SK-N-SH (cell line): Measurements from ENCODE around the gene DNPEP.

Source experiments
- MXI1 ChIP-seq: IDR thresholded peaks from 2 replicates; pipeline ENCODE4 v1.6.1; 2012; ENCODE audit warnings: mild to moderate bottlenecking, low read depth, low read length, improper control_type of control experiment
- TF ChIP-seq, protein P1 (sequence below): IDR thresholded peaks from 2 replicates; pipeline ENCODE4; 2012
- TF ChIP-seq, protein P2 (sequence below): fragments of 200-600 bp; sonication (generic); IDR thresholded peaks from 2 replicates; pipeline ENCODE4 v1.6.1; 2017; ENCODE audit warnings: antibody characterized with exemption, mild to moderate bottlenecking, moderate library complexity

DNA sequence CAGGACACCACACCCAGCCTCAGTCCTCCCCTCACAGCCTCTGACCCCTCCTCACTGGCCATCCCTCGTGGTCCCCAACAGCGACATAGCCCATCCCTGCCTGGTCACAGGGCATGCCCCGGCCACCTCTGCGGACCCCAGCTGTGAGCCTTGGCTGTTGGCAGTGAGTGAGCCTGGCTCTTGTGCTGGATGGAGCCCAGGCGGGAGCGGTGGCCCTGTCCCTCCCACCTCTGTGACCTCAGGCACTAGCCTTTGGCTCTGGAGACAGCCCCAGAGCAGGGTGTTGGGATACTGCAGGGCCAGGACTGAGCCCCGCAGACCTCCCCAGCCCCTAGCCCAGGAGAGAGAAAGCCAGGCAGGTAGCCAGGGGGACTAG is 38.3 kb upstream of the DNPEP start:
- TF ChIP-seq, protein P1, sequence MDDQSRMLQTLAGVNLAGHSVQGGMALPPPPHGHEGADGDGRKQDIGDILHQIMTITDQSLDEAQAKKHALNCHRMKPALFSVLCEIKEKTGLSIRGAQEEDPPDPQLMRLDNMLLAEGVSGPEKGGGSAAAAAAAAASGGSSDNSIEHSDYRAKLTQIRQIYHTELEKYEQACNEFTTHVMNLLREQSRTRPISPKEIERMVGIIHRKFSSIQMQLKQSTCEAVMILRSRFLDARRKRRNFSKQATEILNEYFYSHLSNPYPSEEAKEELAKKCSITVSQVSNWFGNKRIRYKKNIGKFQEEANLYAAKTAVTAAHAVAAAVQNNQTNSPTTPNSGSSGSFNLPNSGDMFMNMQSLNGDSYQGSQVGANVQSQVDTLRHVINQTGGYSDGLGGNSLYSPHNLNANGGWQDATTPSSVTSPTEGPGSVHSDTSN = no peak
- TF ChIP-seq, protein P2, sequence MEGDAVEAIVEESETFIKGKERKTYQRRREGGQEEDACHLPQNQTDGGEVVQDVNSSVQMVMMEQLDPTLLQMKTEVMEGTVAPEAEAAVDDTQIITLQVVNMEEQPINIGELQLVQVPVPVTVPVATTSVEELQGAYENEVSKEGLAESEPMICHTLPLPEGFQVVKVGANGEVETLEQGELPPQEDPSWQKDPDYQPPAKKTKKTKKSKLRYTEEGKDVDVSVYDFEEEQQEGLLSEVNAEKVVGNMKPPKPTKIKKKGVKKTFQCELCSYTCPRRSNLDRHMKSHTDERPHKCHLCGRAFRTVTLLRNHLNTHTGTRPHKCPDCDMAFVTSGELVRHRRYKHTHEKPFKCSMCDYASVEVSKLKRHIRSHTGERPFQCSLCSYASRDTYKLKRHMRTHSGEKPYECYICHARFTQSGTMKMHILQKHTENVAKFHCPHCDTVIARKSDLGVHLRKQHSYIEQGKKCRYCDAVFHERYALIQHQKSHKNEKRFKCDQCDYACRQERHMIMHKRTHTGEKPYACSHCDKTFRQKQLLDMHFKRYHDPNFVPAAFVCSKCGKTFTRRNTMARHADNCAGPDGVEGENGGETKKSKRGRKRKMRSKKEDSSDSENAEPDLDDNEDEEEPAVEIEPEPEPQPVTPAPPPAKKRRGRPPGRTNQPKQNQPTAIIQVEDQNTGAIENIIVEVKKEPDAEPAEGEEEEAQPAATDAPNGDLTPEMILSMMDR = no peak
- TF ChIP-seq MXI1 = no peak
